Sigmoid colon (tissue), 4 donors: ENCODE data around the gene FRY.

ENCODE experiments used
- EP300 ChIP-seq, 4 donors: sonication (generic); formaldehyde crosslinking; IDR thresholded peaks; one replicate each; pipeline ENCODE4 v1.6.1; 2017; ENCODE audit warnings: antibody characterized with exemption in 4 of 4
- POLR2A ChIP-seq, 2 donors: fragments of 450-650 bp; IDR thresholded peaks; one replicate each; pipeline ENCODE4 v1.6.1; 2016; ENCODE audit warnings: antibody characterized with exemption in 2 of 2, mild to moderate bottlenecking in 2 of 2, moderate library complexity in 2 of 2
- TF ChIP-seq, protein P1 (sequence below), 4 experiments: fragments of 450-650 bp in 3 of 4; fragments of 200-600 bp in 1 of 4; IDR thresholded peaks; one replicate each; pipeline ENCODE4 v1.5.1; 2016 to 2019; ENCODE audit warnings: antibody characterized with exemption in 4 of 4, mild to moderate bottlenecking in 3 of 4, moderate library complexity in 2 of 4

GRCh38 chr13:32037471-32037870 is 5.9 kb downstream of the FRY start:
- TF ChIP-seq, protein P1, sequence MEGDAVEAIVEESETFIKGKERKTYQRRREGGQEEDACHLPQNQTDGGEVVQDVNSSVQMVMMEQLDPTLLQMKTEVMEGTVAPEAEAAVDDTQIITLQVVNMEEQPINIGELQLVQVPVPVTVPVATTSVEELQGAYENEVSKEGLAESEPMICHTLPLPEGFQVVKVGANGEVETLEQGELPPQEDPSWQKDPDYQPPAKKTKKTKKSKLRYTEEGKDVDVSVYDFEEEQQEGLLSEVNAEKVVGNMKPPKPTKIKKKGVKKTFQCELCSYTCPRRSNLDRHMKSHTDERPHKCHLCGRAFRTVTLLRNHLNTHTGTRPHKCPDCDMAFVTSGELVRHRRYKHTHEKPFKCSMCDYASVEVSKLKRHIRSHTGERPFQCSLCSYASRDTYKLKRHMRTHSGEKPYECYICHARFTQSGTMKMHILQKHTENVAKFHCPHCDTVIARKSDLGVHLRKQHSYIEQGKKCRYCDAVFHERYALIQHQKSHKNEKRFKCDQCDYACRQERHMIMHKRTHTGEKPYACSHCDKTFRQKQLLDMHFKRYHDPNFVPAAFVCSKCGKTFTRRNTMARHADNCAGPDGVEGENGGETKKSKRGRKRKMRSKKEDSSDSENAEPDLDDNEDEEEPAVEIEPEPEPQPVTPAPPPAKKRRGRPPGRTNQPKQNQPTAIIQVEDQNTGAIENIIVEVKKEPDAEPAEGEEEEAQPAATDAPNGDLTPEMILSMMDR (IDR thresholded peaks at IDR 0.05): no peak
- no peak for TF ChIP-seq POLR2A (IDR thresholded peaks at IDR 0.05)
- no peak for TF ChIP-seq EP300 (IDR thresholded peaks at IDR 0.05)
